ENCODE results near the gene SLC30A7.
"Not testable (repeated sequence)": the region's sequence is repeated elsewhere in the genome, so short reads cannot be mapped to it uniquely, and the experiment has no call there.

The SLC30A7 gene

GRCh38 chr1:100941580-100942216 is 45.8 kb downstream of the SLC30A7 start:
- H3K27me3 ChIP-seq (replicated peaks; ENCODE audit: insufficient read depth, low read length): no peaks in the 10 kb centered on the region
- H4K20me1 ChIP-seq (ENCODE audit: insufficient read depth, low read length): no peaks in the 10 kb centered on the region
- no peak overlapping the region for H3K4me3 ChIP-seq (ENCODE audit: low read length)
- H3K79me2 ChIP-seq (ENCODE audit: low read length): no peaks in the 10 kb centered on the region
- H3K27ac ChIP-seq (ENCODE audit: low read length): no peak overlapping the region
- H3F3A ChIP-seq (ENCODE audit: insufficient read depth, low read length): no peaks in the 10 kb centered on the region
- H3K9ac ChIP-seq (ENCODE audit: low read length): no peak overlapping the region
- no peak overlapping the region for H2AFZ ChIP-seq (ENCODE audit: low read length)
- no peak for TF ChIP-seq EZH2 (optimal IDR thresholded peaks at IDR 0.05; ENCODE audit: low read depth, low read length)
- TF ChIP-seq CTCF (IDR thresholded peaks at IDR 0.05; ENCODE audit: low read length): no peak
- TF ChIP-seq EZH2phosphoT487 (IDR thresholded peaks at IDR 0.05; ENCODE audit: low read length): no peak
- no peak overlapping the region for H3K4me2 ChIP-seq (ENCODE audit: low read depth, low read length)
- DNase-seq: no peak
- no peaks in the 10 kb centered on the region for H3K4me1 ChIP-seq (ENCODE audit: low read length)
- H3K36me3 ChIP-seq (replicated peaks; ENCODE audit: insufficient read depth, low read length): no peaks in the 10 kb centered on the region
- no peaks in the 10 kb centered on the region for H3K9me3 ChIP-seq (replicated peaks; ENCODE audit: insufficient read depth, low read length)
- no peaks in the 10 kb centered on the region for H3K9me2 ChIP-seq (replicated peaks; ENCODE audit: insufficient read depth, low read length)

- Histone ChIP-seq H3K9me3 (replicated peaks; ENCODE audit: insufficient read depth, low read length) (no peaks in the 10 kb centered on the region), H3K4me1 (ENCODE audit: low read length) (no peaks in the 10 kb centered on the region), H3K27ac (ENCODE audit: low read length) (no peak overlapping the region), H2AFZ (ENCODE audit: low read length) (no peak overlapping the region), H3K9ac (ENCODE audit: low read length) (no peak overlapping the region), H3K4me3 (ENCODE audit: low read length) (no peak overlapping the region), H3K79me2 (ENCODE audit: low read length) (no peaks in the 10 kb centered on the region), H3K9me2 (replicated peaks; ENCODE audit: insufficient read depth, low read length) (no peaks in the 10 kb centered on the region), H3F3A (ENCODE audit: insufficient read depth, low read length) (no peaks in the 10 kb centered on the region), H4K20me1 (ENCODE audit: insufficient read depth, low read length) (no peaks in the 10 kb centered on the region), H3K27me3 (replicated peaks; ENCODE audit: insufficient read depth, low read length) (no peaks in the 10 kb centered on the region), H3K4me2 (ENCODE audit: low read depth, low read length) (no peak overlapping the region), H3K36me3 (replicated peaks; ENCODE audit: insufficient read depth, low read length) (no peaks in the 10 kb centered on the region)
- TF ChIP-seq EZH2phosphoT487 (IDR thresholded peaks at IDR 0.05; ENCODE audit: low read length) (no peak), EZH2 (optimal IDR thresholded peaks at IDR 0.05; ENCODE audit: low read depth, low read length) (no peak), CTCF (IDR thresholded peaks at IDR 0.05; ENCODE audit: low read length) (no peak)
- no peak for DNase-seq
These were observed 46.6 kb downstream of the SLC30A7 start for GRCh38 chr1:100942304-100943046.

GRCh38 chr1:100943533-100943932 is 47.6 kb downstream of the SLC30A7 start:
- TF ChIP-seq CTCF (IDR thresholded peaks at IDR 0.05; ENCODE audit: low read length) (no peak), EZH2 (optimal IDR thresholded peaks at IDR 0.05; ENCODE audit: low read depth, low read length) (no peak), EZH2phosphoT487 (IDR thresholded peaks at IDR 0.05; ENCODE audit: low read length) (no peak)
- no peak overlapping the region for H3K9ac ChIP-seq (ENCODE audit: low read length)

GRCh38 chr1:100946064-100946463 is 50.2 kb downstream of the SLC30A7 start:
- not testable (repeated sequence) for H3K36me3 ChIP-seq (replicated peaks; ENCODE audit: insufficient read depth, low read length); H3K9ac ChIP-seq (ENCODE audit: low read length); H3K27ac ChIP-seq (ENCODE audit: low read length); H3K27me3 ChIP-seq (replicated peaks; ENCODE audit: insufficient read depth, low read length); H3K9me2 ChIP-seq (replicated peaks; ENCODE audit: insufficient read depth, low read length); H3K4me1 ChIP-seq (ENCODE audit: low read length); H3K4me3 ChIP-seq (ENCODE audit: low read length); H2AFZ ChIP-seq (ENCODE audit: low read length); H3K9me3 ChIP-seq (replicated peaks; ENCODE audit: insufficient read depth, low read length); H4K20me1 ChIP-seq (ENCODE audit: insufficient read depth, low read length); H3K79me2 ChIP-seq (ENCODE audit: low read length); H3F3A ChIP-seq (ENCODE audit: insufficient read depth, low read length); H3K4me2 ChIP-seq (ENCODE audit: low read depth, low read length); DNase-seq

More at GRCh38 chr1:100943533-100943932, 47.6 kb downstream of the SLC30A7 start:
- Histone ChIP-seq H3K4me1 (ENCODE audit: low read length) (no peaks in the 10 kb centered on the region), H3K9me3 (replicated peaks; ENCODE audit: insufficient read depth, low read length) (no peaks in the 10 kb centered on the region), H3K4me3 (ENCODE audit: low read length) (no peak overlapping the region), H3K4me2 (ENCODE audit: low read depth, low read length) (no peak overlapping the region), H3K27ac (ENCODE audit: low read length) (no peak overlapping the region), H2AFZ (ENCODE audit: low read length) (no peak overlapping the region), H4K20me1 (ENCODE audit: insufficient read depth, low read length) (no peaks in the 10 kb centered on the region), H3K9me2 (replicated peaks; ENCODE audit: insufficient read depth, low read length) (no peaks in the 10 kb centered on the region), H3K27me3 (replicated peaks; ENCODE audit: insufficient read depth, low read length) (no peaks in the 10 kb centered on the region), H3K79me2 (ENCODE audit: low read length) (no peaks in the 10 kb centered on the region), H3F3A (ENCODE audit: insufficient read depth, low read length) (no peaks in the 10 kb centered on the region), H3K36me3 (replicated peaks; ENCODE audit: insufficient read depth, low read length) (no peaks in the 10 kb centered on the region)
- no peak for DNase-seq

- DNase-seq; H3K79me2 ChIP-seq (ENCODE audit: low read length); H3K4me1 ChIP-seq (ENCODE audit: low read length): not testable (repeated sequence)
These were observed 51.9 kb downstream of the SLC30A7 start for GRCh38 chr1:100947816-100948215.

More at GRCh38 chr1:100947816-100948215, 51.9 kb downstream of the SLC30A7 start:
- H3K9ac ChIP-seq (ENCODE audit: low read length); H3K4me2 ChIP-seq (ENCODE audit: low read depth, low read length); H3K36me3 ChIP-seq (replicated peaks; ENCODE audit: insufficient read depth, low read length); H3K4me3 ChIP-seq (ENCODE audit: low read length); H3F3A ChIP-seq (ENCODE audit: insufficient read depth, low read length); H3K9me2 ChIP-seq (replicated peaks; ENCODE audit: insufficient read depth, low read length); H3K27me3 ChIP-seq (replicated peaks; ENCODE audit: insufficient read depth, low read length); H2AFZ ChIP-seq (ENCODE audit: low read length); H4K20me1 ChIP-seq (ENCODE audit: insufficient read depth, low read length); H3K27ac ChIP-seq (ENCODE audit: low read length); H3K9me3 ChIP-seq (replicated peaks; ENCODE audit: insufficient read depth, low read length): not testable (repeated sequence)

All from MM.1S (cell line).